H1 (cell line): ENCODE data around the gene TIMM23. TPM values are rescaled to one million over a fixed set of nuclear protein-coding genes. Genes with fewer than 3 reads are reported as not detected.

ENCODE experiments used
- CBX5 ChIP-seq: fragments of 300-800, 300-1000 bp; sonication (generic); IDR thresholded peaks from 2 replicates; pipeline ENCODE4 v1.7.1; 2016; ENCODE audit warnings: antibody characterized with exemption, low read length, low read depth
- RXRA ChIP-seq: IDR thresholded peaks from 2 replicates; pipeline ENCODE4 v1.6.1; 2011; ENCODE audit warnings: low read depth, mild to moderate bottlenecking, low read length, moderate library complexity; ENCODE audit not compliant: insufficient read depth
- SP2 ChIP-seq: IDR thresholded peaks from 2 replicates; pipeline ENCODE4 v1.6.1; 2012; ENCODE audit warnings: mild to moderate bottlenecking, low read length, inconsistent platforms
- SP4 ChIP-seq: IDR thresholded peaks from 2 replicates; pipeline ENCODE4 v1.6.1; 2012; ENCODE audit warnings: low read length, inconsistent platforms
- YY1 ChIP-seq: IDR thresholded peaks from 2 replicates; pipeline ENCODE4 v1.6.1; 2011; ENCODE audit warnings: low read depth, mild to moderate bottlenecking, low read length
- polyA plus RNA-seq, 7 experiments: library from polyadenylated mRNA; depleted of rRNA in 3 of 7; stranded (reverse) in 5 of 7; unstranded in 2 of 7; fragments of >200 nt in 5 of 7; fragments of 200-250 nt in 2 of 7; gene quantifications; 1 replicate in 5 of 7; 2 replicates in 1 of 7; 4 replicates in 1 of 7; pipeline versions ENCODE4 v1.2.1 to v1.2.3, GENCODE V29; 2011 to 2013; ENCODE audit warnings: missing spikeins in 2 of 7, mixed read lengths in 2 of 7
- total RNA-seq: library from RNA; stranded (reverse); fragmentation: NEBNext Ultra II Directional; extraction: Animal tissue kit (Norgen Biotek cat#: 25700); gene quantifications from 2 replicates; pipeline ENCODE4 v1.2.1, GENCODE V29; 2021
- TF ChIP-seq, protein P1 (sequence below), 3 experiments: IDR thresholded peaks; 1 replicate in 2 of 3; 2 replicates in 1 of 3; pipeline versions ENCODE4 v1.5.1 to v1.6.1; 2011; ENCODE audit warnings: low read length in 3 of 3, mild to moderate bottlenecking in 3 of 3, inconsistent platforms in 2 of 3, low read depth in 1 of 3, moderate library complexity in 1 of 3; ENCODE audit not compliant: insufficient read depth in 1 of 3; ENCODE audit errors: control extremely low read depth in 1 of 3
- TF ChIP-seq, protein P2 (sequence below): IDR thresholded peaks from 2 replicates; pipeline ENCODE4 v1.6.1; 2012; ENCODE audit warnings: inconsistent platforms

TIMM23 gene
- total and polyA plus RNA-seq, 2 of the 8 experiments (the other 6 are each of a cell fraction or from before 2014, with no cell fraction given), result 101 to 130 TPM

DNA sequence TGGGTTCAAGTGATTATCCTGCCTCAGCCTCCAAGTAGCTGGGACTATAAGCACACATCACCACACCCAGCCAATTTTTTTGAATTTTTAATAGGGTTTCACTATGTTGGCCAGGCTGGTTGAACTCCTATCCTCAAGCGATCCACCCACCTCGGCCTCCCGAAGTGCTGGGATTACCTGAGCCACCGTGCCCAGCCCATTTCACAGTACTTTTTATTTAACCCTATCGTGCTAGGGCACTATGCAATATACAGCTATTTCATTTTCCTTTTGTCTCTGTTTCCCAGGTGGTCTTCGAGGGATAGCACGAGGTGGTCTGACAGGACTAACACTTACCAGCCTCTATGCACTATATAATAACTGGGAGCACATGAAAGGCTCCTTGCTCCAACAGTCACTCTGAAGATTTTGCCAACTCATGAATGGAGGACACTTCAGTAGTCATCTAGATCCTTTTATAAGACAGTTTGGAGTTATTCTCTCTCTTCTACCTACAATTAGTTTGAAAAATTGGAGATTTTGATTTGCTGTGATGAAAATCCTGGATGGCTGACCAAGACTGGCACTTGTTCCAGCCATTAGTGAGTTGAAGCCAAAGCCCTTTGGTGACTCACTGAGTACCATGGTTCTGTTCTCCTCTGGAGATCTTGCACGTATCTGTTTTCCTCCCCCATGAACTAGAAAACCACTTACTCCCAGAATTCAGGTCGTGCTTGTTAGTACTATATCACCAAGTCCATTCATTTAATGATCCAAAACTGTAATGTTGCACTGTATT lies 30.8 kb downstream of the TIMM23 start (continued):
- TF ChIP-seq SP2 (no peak), YY1 (no peak), RXRA (no peak), SP4 (no peak), CBX5 (no peak)
- TF ChIP-seq, protein P1, sequence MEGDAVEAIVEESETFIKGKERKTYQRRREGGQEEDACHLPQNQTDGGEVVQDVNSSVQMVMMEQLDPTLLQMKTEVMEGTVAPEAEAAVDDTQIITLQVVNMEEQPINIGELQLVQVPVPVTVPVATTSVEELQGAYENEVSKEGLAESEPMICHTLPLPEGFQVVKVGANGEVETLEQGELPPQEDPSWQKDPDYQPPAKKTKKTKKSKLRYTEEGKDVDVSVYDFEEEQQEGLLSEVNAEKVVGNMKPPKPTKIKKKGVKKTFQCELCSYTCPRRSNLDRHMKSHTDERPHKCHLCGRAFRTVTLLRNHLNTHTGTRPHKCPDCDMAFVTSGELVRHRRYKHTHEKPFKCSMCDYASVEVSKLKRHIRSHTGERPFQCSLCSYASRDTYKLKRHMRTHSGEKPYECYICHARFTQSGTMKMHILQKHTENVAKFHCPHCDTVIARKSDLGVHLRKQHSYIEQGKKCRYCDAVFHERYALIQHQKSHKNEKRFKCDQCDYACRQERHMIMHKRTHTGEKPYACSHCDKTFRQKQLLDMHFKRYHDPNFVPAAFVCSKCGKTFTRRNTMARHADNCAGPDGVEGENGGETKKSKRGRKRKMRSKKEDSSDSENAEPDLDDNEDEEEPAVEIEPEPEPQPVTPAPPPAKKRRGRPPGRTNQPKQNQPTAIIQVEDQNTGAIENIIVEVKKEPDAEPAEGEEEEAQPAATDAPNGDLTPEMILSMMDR (IDR thresholded peaks at IDR 0.05; ENCODE audit: control extremely low read depth in 1 of 3, insufficient read depth in 1 of 3, low read depth in 1 of 3, low read length in 3 of 3), result no peak
- TF ChIP-seq, protein P2, sequence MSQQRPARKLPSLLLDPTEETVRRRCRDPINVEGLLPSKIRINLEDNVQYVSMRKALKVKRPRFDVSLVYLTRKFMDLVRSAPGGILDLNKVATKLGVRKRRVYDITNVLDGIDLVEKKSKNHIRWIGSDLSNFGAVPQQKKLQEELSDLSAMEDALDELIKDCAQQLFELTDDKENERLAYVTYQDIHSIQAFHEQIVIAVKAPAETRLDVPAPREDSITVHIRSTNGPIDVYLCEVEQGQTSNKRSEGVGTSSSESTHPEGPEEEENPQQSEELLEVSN, result no peak
